B cell (primary cell): ENCODE data around the gene CHRNA5. TPM values are rescaled to one million over a fixed set of nuclear protein-coding genes. Genes with fewer than 3 reads are reported as not detected.

Experiments
- ATAC-seq: fragments of 200-7000 bp; cut with Tn5 transposase; one replicate; pipeline ENCODE4 v1.10.0; 2021; ENCODE audit warnings: low read depth, mild to moderate bottlenecking, moderate number of reproducible peaks, moderate library complexity
- CTCF ChIA-PET: fragments of 350-600 bp; sonication (Branson Sonifier 250); formaldehyde crosslinking; loops from one replicate; lab custom pipeline; 2021; ENCODE audit warnings: antibody characterized with exemption, inconsistent platforms; lab: Charles Lee
- POLR2A ChIA-PET: fragments of 350-600 bp; sonication (Branson Sonifier 250); formaldehyde crosslinking; loops from one replicate; lab custom pipeline; 2021; ENCODE audit warnings: antibody characterized with exemption; lab: Charles Lee
- DNase-seq: peaks from one replicate; pipeline ENCODE4 v3.0.0; 2013
- H2AFZ ChIP-seq: 2 replicates; pipeline ENCODE4 v1.6.1; 2012; ENCODE audit warnings: mild to moderate bottlenecking, low read depth, low read length; ENCODE audit not compliant: insufficient read depth, poor library complexity, severe bottlenecking
- H3K27ac ChIP-seq, 2 donors: 1 replicate in 1 of 2; 2 replicates in 1 of 2; pipeline ENCODE4 v1.5.1; 2012 to 2013; ENCODE audit warnings: low read length in 2 of 2, mild to moderate bottlenecking in 2 of 2, moderate library complexity in 1 of 2
- H3K27me3 ChIP-seq, 4 experiments: fragments of 200-600 bp in 1 of 4; sonication (generic) in 1 of 4; replicated peaks in 1 of 4; 1 replicate in 2 of 4; 2 replicates in 2 of 4; pipeline versions ENCODE4 v1.6.1 to v1.7.0; 2013 to 2016; ENCODE audit warnings: low read length in 3 of 4, mild to moderate bottlenecking in 2 of 4, mixed read lengths in 1 of 4, moderate library complexity in 1 of 4; ENCODE audit not compliant: insufficient read depth in 4 of 4, control insufficient read depth in 3 of 4; ENCODE audit errors: control extremely low read depth in 1 of 4
- H3K36me3 ChIP-seq, 2 experiments: replicated peaks in 1 of 2; 1 replicate in 1 of 2; 2 replicates in 1 of 2; pipeline versions ENCODE4 v1.6.1 to v1.7.1; 2013; ENCODE audit warnings: low read length in 1 of 2; ENCODE audit not compliant: insufficient read depth in 2 of 2, control insufficient read depth in 1 of 2; ENCODE audit errors: control extremely low read depth in 1 of 2, extremely low read depth in 1 of 2
- H3K4me1 ChIP-seq, 2 donors: fragments of 200-600 bp in 1 of 2; sonication (generic) in 1 of 2; 1 replicate in 1 of 2; 2 replicates in 1 of 2; pipeline versions ENCODE4 v1.5.1 to v1.6.1; 2013 to 2017; ENCODE audit warnings: low read length in 2 of 2; ENCODE audit not compliant: control insufficient read depth in 2 of 2, insufficient read depth in 2 of 2
- H3K4me2 ChIP-seq: replicated peaks from 2 replicates; pipeline ENCODE3; 2012; ENCODE audit warnings: mild to moderate bottlenecking, low read depth, low read length; ENCODE audit not compliant: poor library complexity, severe bottlenecking
- H3K4me3 ChIP-seq, 5 experiments: fragments of 200-600 bp in 1 of 5; sonication (generic) in 1 of 5; 1 replicate in 3 of 5; 2 replicates in 2 of 5; pipeline versions ENCODE4 v1.5.1 to v1.7.0; 2011 to 2016; ENCODE audit warnings: low read length in 4 of 5, mild to moderate bottlenecking in 4 of 5, low read depth in 2 of 5, control low read depth in 1 of 5, moderate library complexity in 1 of 5; ENCODE audit not compliant: insufficient read depth in 1 of 5; ENCODE audit errors: control extremely low read depth in 1 of 5, extremely low read depth in 1 of 5
- H3K79me2 ChIP-seq: fragments of 200-600 bp; sonication (generic); one replicate; pipeline ENCODE4 v1.6.0; 2016; ENCODE audit warnings: low read length; ENCODE audit not compliant: control insufficient read depth, insufficient read depth
- H3K9ac ChIP-seq: fragments of 200-600 bp; sonication (generic); 2 replicates; pipeline ENCODE4 v1.6.1; 2017; ENCODE audit warnings: mild to moderate bottlenecking, low read length, moderate library complexity
- H3K9me3 ChIP-seq, 3 donors: one replicate each; pipeline versions ENCODE4 v1.6.1 to v1.7.1; 2013; ENCODE audit warnings: low read length in 2 of 3; ENCODE audit not compliant: control insufficient read depth in 2 of 3, insufficient read depth in 1 of 3; ENCODE audit errors: control extremely low read depth in 1 of 3
- H4K20me1 ChIP-seq: 2 replicates; pipeline ENCODE4 v1.6.0; 2012; ENCODE audit warnings: mild to moderate bottlenecking, low read length; ENCODE audit not compliant: insufficient read depth, control insufficient read depth, poor library complexity, severe bottlenecking
- H3K27ac Mint-ChIP-seq: one replicate; pipeline ENCODE4 v1.8.0; 2021; ENCODE audit warnings: mixed read lengths
- H3K27me3 Mint-ChIP-seq: one replicate; pipeline ENCODE4 v1.8.0; 2021; ENCODE audit warnings: mixed read lengths
- H3K4me1 Mint-ChIP-seq: one replicate; pipeline ENCODE4 v1.8.0; 2021; ENCODE audit warnings: mixed read lengths
- H3K4me3 Mint-ChIP-seq: one replicate; pipeline ENCODE4 v1.8.0; 2021; ENCODE audit warnings: mixed read lengths
- H3K9me3 Mint-ChIP-seq: one replicate; pipeline ENCODE4 v1.8.0; 2022; ENCODE audit warnings: mixed read lengths; ENCODE audit not compliant: insufficient read depth
- EZH2 ChIP-seq: IDR thresholded peaks from 2 replicates; pipeline ENCODE4 v1.6.1; 2012; ENCODE audit warnings: borderline replicate concordance, low read depth, mild to moderate bottlenecking, moderate library complexity, low read length; ENCODE audit not compliant: insufficient read depth, poor library complexity, severe bottlenecking
- WGBS: methylation state at CpG from one replicate; pipeline ENCODE4 v1.1.5; 2013; ENCODE audit warnings: missing lambda C conversion rate; ENCODE audit not compliant: insufficient coverage; 5-methylcytosine and 5-hydroxymethylcytosine counted together
- intact Hi-C: fragments of 100-400 bp; cut with micrococcal nuclease; formaldehyde crosslinking; loops from one replicate; pipeline ENCODE4 v1.10.0; 2022
- polyA plus RNA-seq: library from polyadenylated mRNA; depleted of rRNA; stranded (reverse); fragments of >200 nt; gene quantifications from 2 replicates; pipeline ENCODE4 v1.2.3, GENCODE V29; 2012
- total RNA-seq, 2 donors: library from RNA; stranded (reverse); fragments of 120-200 nt in 1 of 2; gene quantifications; 1 replicate in 1 of 2; 2 replicates in 1 of 2; pipeline versions ENCODE4 v1.2.3 to v1.2.4, GENCODE V29; 2013 to 2022
- TF ChIP-seq, protein P1 (sequence below): fragments of 200-600 bp; IDR thresholded peaks from one replicate; pipeline ENCODE4 v1.8.0; 2022; ENCODE audit warnings: antibody characterized with exemption, mild to moderate bottlenecking

The CHRNA5 gene
- total and polyA plus RNA-seq, 2 donors (not counting 1 experiment from before 2014, with no cell fraction given) = 0.09 to 1.2 TPM

DNA sequence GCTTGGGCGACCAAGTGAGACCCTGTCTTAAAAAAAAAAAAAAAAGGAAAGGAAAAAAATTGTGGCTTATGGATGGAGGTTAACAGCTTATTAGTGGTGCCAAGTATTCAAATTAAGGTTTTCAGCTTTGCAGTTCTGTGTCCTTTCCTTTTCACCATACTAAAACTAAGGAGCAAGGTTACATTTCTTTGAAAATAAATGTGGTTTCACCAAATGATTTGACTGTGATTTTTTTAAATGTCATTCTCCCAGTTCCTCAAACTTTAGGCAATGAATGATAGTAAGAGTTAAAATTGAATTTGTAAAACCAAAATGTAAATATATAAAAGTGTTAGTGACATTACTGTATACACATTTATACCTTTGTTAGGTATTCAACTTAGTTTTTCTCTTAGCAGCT, 9.6 kb downstream of the CHRNA5 start:
- WGBS = no CpG with 5 or more reads among the region's 1 CpG
- Histone ChIP-seq H3K36me3 (no peaks in the 10 kb centered on the region), H3K4me1 (no peaks in the 10 kb centered on the region), H3K4me2 (no peak overlapping the region), H3K9me3 (no peaks in the 10 kb centered on the region), H2AFZ (no peak overlapping the region), H3K79me2 (no peaks in the 10 kb centered on the region), H3K27ac (no peak overlapping the region), H3K27me3 (no peaks in the 10 kb centered on the region), H3K4me3 (no peak overlapping the region), H3K9ac (no peak overlapping the region), H4K20me1 (no peaks in the 10 kb centered on the region)
- Mint-ChIP-seq H3K27me3 (no peaks in the 10 kb centered on the region), H3K4me1 (no peaks in the 10 kb centered on the region), H3K4me3 (no peak overlapping the region), H3K9me3 (no peaks in the 10 kb centered on the region), H3K27ac (no peak overlapping the region)
- TF ChIP-seq, protein P1, sequence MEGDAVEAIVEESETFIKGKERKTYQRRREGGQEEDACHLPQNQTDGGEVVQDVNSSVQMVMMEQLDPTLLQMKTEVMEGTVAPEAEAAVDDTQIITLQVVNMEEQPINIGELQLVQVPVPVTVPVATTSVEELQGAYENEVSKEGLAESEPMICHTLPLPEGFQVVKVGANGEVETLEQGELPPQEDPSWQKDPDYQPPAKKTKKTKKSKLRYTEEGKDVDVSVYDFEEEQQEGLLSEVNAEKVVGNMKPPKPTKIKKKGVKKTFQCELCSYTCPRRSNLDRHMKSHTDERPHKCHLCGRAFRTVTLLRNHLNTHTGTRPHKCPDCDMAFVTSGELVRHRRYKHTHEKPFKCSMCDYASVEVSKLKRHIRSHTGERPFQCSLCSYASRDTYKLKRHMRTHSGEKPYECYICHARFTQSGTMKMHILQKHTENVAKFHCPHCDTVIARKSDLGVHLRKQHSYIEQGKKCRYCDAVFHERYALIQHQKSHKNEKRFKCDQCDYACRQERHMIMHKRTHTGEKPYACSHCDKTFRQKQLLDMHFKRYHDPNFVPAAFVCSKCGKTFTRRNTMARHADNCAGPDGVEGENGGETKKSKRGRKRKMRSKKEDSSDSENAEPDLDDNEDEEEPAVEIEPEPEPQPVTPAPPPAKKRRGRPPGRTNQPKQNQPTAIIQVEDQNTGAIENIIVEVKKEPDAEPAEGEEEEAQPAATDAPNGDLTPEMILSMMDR = no peak
- TF ChIP-seq EZH2 = no peak
- CTCF ChIA-PET = no interaction called here
- ATAC-seq (no peak), DNase-seq (no peak)
- intact Hi-C loops = no loop called here
- POLR2A ChIA-PET = no interaction called here

DNA sequence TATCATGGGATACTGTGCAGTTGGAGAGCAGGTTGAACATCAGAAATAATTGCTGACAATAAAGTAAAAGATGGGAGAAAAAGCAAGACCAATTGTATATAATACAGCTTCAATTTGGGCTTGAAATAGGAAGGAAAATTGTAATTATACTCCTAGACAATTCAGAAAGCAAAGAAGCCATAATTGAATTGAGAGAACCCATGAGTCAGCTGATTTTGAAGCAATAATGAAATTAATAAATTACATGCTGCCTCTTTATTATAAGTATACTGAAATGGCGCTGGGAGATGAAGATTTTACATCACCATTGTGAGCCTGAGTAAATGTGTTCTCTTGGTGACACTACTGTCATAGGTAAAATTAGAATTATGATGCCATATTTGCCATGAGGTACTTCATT, 32.3 kb downstream of the CHRNA5 start:
- no CpG with 5 or more reads among the region's 1 CpG for WGBS
- ChIA-PET POLR2A (no interaction called here), CTCF (interaction anchor here (0.7 kb wide), 1 partner anchor 85 kb away, joined by 5 read pairs; no protein-coding TSS in a partner anchor)
- Mint-ChIP-seq H3K4me1 (no peaks in the 10 kb centered on the region), H3K4me3 (no peak overlapping the region), H3K27me3 (peaks cover 3% of the 10 kb centered on the region), H3K9me3 (no peaks in the 10 kb centered on the region), H3K27ac (no peak overlapping the region)
- Histone ChIP-seq H3K36me3 (no peaks in the 10 kb centered on the region), H3K4me1 (no peaks in the 10 kb centered on the region), H3K9ac (no peak overlapping the region), H3K9me3 (no peaks in the 10 kb centered on the region), H3K27me3 (no peaks in the 10 kb centered on the region), H3K4me2 (no peak overlapping the region), H3K79me2 (no peaks in the 10 kb centered on the region), H4K20me1 (no peaks in the 10 kb centered on the region), H3K27ac (no peak overlapping the region), H2AFZ (no peak overlapping the region), H3K4me3 (no peak overlapping the region)
- DNase-seq (no peak), ATAC-seq (no peak)
- intact Hi-C loops = no loop called here
- no peak for TF ChIP-seq EZH2
- TF ChIP-seq, protein P1 = no peak
